PC-9 (cell line): ENCODE data around the gene SCD5.

Experiments
- EZH2 ChIP-seq: fragments of 200-600 bp; sonication (generic); IDR thresholded peaks from 2 replicates; pipeline ENCODE4 v1.8.0; 2017; ENCODE audit warnings: antibody characterized with exemption, low read depth
- TF ChIP-seq, protein P1 (sequence below): fragments of 200-600 bp; sonication (generic); conservative IDR thresholded peaks from 2 replicates; pipeline ENCODE4 v1.6.1; 2017; ENCODE audit warnings: mixed run types, antibody characterized with exemption, mild to moderate bottlenecking, moderate library complexity

DNA sequence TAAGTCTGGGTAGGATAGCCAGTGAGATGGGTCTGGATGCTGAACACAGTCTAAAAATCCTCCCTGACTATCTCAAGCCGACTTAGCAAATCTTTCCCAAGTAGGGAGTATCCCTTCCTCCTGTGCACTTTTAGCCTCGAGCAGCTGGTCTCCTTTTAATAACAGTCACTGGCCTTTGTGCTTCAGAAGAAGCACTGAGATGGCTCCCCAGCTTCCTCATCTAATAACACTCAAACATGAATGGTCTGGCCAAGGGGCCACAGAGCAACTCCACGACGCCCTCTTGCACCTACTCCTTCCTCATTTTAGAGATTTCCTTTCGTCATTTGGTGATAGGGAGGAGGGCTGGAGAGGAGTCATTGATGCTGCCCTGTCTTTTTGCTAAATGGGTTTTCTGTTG is 158.1 kb downstream of the SCD5 start:
- TF ChIP-seq, protein P1, sequence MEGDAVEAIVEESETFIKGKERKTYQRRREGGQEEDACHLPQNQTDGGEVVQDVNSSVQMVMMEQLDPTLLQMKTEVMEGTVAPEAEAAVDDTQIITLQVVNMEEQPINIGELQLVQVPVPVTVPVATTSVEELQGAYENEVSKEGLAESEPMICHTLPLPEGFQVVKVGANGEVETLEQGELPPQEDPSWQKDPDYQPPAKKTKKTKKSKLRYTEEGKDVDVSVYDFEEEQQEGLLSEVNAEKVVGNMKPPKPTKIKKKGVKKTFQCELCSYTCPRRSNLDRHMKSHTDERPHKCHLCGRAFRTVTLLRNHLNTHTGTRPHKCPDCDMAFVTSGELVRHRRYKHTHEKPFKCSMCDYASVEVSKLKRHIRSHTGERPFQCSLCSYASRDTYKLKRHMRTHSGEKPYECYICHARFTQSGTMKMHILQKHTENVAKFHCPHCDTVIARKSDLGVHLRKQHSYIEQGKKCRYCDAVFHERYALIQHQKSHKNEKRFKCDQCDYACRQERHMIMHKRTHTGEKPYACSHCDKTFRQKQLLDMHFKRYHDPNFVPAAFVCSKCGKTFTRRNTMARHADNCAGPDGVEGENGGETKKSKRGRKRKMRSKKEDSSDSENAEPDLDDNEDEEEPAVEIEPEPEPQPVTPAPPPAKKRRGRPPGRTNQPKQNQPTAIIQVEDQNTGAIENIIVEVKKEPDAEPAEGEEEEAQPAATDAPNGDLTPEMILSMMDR: no peak
- no peak for TF ChIP-seq EZH2
